ENCODE results near the gene SOX15. TPM values are rescaled to one million over a fixed set of nuclear protein-coding genes. Genes with fewer than 3 reads are reported as not detected.

SOX15 gene
- total and polyA plus RNA-seq, 2 of the 4 experiments (the other 2 are of a cell fraction) = 0.18 to 0.62 TPM

DNA sequence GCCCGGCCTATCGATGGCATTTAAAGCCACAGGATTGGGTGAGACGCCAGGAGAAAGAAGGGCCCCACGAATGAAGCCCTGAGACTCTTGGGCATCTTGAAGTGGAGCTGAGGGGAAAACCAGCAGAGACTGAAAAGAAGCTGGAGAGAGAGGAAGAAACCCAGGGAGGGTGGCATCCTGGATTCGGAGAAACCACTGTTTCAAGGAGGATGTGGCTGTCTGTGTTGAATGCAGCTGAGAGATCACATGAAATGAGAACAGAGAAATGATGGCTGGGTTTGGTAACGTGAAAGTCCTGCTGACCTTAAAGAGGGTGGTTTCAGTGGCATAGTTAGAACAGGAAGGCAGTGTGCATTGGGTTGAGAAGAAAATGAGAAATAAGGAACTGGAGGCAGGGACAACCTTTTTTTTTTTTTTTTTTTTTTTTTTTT, 37.3 kb downstream of the SOX15 start:
- in situ Hi-C loops (cut with MboI; ENCODE audit: low sequenced_read_pairs) = loop anchor here (5.0 to 10.0 kb wide), 2 partner anchors 40 to 198 kb away; partner anchors contain the start of genes KCTD11 and TMEM95

More for the DNA sequence above, 37.3 kb downstream of the SOX15 start:
- Histone ChIP-seq H2AK5ac (ENCODE audit: low read depth, low read length) (no peak overlapping the region), H3K4me2 (ENCODE audit: low read depth, low read length) (no peak overlapping the region), H4K20me1 (ENCODE audit: insufficient read depth, low read length) (no peaks in the 10 kb centered on the region), H2BK5ac (ENCODE audit: low read depth, low read length, poor library complexity, severe bottlenecking) (no peak overlapping the region), H4K8ac (ENCODE audit: low read depth in 2 of 2, low read length in 2 of 2) (no peak overlapping the region), H3K9ac (ENCODE audit: low read depth, low read length) (no peak overlapping the region), H3K27me3 (ENCODE audit: control insufficient read depth, insufficient read depth, low read length) (no peaks in the 10 kb centered on the region), H2BK20ac (ENCODE audit: low read depth, low read length) (no peak overlapping the region), H3K4ac (ENCODE audit: low read depth, low read length) (no peak overlapping the region), H2AFZ (replicated peaks; ENCODE audit: low read length, poor library complexity) (no peak overlapping the region), H3K23ac (ENCODE audit: low read depth, low read length) (no peak overlapping the region), H3K18ac (ENCODE audit: low read depth, low read length) (no peak overlapping the region), H3K79me1 (ENCODE audit: low read depth in 1 of 2, low read length in 2 of 2) (peaks cover 0 to 13% of the 10 kb centered on the region in 2 experiments; a peak in 2 of 4 replicates), H4K91ac (ENCODE audit: insufficient read depth, low read depth, low read length) (no peak overlapping the region), H3K4me3 (ENCODE audit: insufficient read depth, low read depth, low read length) (no peak overlapping the region), H2AK9ac (replicated peaks; ENCODE audit: low read depth, low read length, poor library complexity) (no peak overlapping the region), H3K9me3 (ENCODE audit: control insufficient read depth, insufficient read depth, low read length) (no peaks in the 10 kb centered on the region), H3K9me1 (ENCODE audit: insufficient read depth, low read length) (peaks cover 5% of the 10 kb centered on the region; the same call in 1 of the 2 replicates), H2BK15ac (ENCODE audit: low read depth, low read length) (no peak overlapping the region), H3K4me1 (ENCODE audit: control insufficient read depth, insufficient read depth, low read length) (peaks cover 8% of the 10 kb centered on the region), H3K56ac (ENCODE audit: extremely low read depth, insufficient read depth, low read length) (no peak overlapping the region), H3K14ac (replicated peaks; ENCODE audit: low read depth, low read length) (no peak overlapping the region), H2BK120ac (ENCODE audit: low read depth, low read length) (no peak overlapping the region), H3K27ac (ENCODE audit: insufficient read depth, low read length) (no peak overlapping the region), H4K5ac (ENCODE audit: low read depth, low read length) (no peak overlapping the region), H3K36me3 (ENCODE audit: control insufficient read depth, insufficient read depth, low read length) (peaks cover 4% of the 10 kb centered on the region; the same call in 1 of the 2 replicates)
- ChIA-PET POLR2A (ENCODE audit: unreplicated experiment) (no interaction called here), CTCF (no interaction called here)
- DNase-seq (no peak), ATAC-seq (ENCODE audit: low read depth) (no peak)
- BruUV-seq (replicated peaks) = no TSS peak
- TF ChIP-seq, protein P1, sequence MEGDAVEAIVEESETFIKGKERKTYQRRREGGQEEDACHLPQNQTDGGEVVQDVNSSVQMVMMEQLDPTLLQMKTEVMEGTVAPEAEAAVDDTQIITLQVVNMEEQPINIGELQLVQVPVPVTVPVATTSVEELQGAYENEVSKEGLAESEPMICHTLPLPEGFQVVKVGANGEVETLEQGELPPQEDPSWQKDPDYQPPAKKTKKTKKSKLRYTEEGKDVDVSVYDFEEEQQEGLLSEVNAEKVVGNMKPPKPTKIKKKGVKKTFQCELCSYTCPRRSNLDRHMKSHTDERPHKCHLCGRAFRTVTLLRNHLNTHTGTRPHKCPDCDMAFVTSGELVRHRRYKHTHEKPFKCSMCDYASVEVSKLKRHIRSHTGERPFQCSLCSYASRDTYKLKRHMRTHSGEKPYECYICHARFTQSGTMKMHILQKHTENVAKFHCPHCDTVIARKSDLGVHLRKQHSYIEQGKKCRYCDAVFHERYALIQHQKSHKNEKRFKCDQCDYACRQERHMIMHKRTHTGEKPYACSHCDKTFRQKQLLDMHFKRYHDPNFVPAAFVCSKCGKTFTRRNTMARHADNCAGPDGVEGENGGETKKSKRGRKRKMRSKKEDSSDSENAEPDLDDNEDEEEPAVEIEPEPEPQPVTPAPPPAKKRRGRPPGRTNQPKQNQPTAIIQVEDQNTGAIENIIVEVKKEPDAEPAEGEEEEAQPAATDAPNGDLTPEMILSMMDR (conservative IDR thresholded peaks at IDR 0.05; ENCODE audit: low read depth, low read length) = no peak
- TF ChIP-seq MAFK (IDR thresholded peaks at IDR 0.05; ENCODE audit: low read depth, low read length) (no peak), MXI1 (IDR thresholded peaks at IDR 0.05; ENCODE audit: borderline replicate concordance, low read depth, low read length) (no peak), POLR2A (IDR thresholded peaks at IDR 0.05; ENCODE audit: low read depth, low read length) (no peak), RFX5 (IDR thresholded peaks at IDR 0.05; ENCODE audit: low read depth, low read length) (no peak), CEBPB (IDR thresholded peaks at IDR 0.05; ENCODE audit: low read depth, low read length) (no peak), NFE2L2 (IDR thresholded peaks at IDR 0.05; ENCODE audit: low read depth, low read length) (no peak), CHD1 (IDR thresholded peaks at IDR 0.05; ENCODE audit: low read depth, low read length) (no peak), RCOR1 (IDR thresholded peaks at IDR 0.05; ENCODE audit: insufficient replicate concordance, low read length) (no peak), RAD21 (IDR thresholded peaks at IDR 0.05; ENCODE audit: low read length) (no peak), FOS (IDR thresholded peaks at IDR 0.05; ENCODE audit: low read depth, low read length) (no peak), SMC3 (IDR thresholded peaks at IDR 0.05; ENCODE audit: low read depth, low read length) (no peak), MAZ (IDR thresholded peaks at IDR 0.05; ENCODE audit: borderline replicate concordance, low read depth, low read length) (no peak), BHLHE40 (IDR thresholded peaks at IDR 0.05; ENCODE audit: low read depth, low read length) (no peak)
- TF ChIP-seq, protein P2, sequence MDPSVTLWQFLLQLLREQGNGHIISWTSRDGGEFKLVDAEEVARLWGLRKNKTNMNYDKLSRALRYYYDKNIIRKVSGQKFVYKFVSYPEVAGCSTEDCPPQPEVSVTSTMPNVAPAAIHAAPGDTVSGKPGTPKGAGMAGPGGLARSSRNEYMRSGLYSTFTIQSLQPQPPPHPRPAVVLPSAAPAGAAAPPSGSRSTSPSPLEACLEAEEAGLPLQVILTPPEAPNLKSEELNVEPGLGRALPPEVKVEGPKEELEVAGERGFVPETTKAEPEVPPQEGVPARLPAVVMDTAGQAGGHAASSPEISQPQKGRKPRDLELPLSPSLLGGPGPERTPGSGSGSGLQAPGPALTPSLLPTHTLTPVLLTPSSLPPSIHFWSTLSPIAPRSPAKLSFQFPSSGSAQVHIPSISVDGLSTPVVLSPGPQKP (IDR thresholded peaks at IDR 0.05; ENCODE audit: borderline replicate concordance, low read depth, low read length) = no peak
- TF ChIP-seq, protein P3, sequence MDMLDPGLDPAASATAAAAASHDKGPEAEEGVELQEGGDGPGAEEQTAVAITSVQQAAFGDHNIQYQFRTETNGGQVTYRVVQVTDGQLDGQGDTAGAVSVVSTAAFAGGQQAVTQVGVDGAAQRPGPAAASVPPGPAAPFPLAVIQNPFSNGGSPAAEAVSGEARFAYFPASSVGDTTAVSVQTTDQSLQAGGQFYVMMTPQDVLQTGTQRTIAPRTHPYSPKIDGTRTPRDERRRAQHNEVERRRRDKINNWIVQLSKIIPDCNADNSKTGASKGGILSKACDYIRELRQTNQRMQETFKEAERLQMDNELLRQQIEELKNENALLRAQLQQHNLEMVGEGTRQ (IDR thresholded peaks at IDR 0.05; ENCODE audit: low read depth, low read length) = no peak
- 95% methylated on average over 3 of the region's 6 CpGs; no CpG with 5 or more reads in 1 of the 2 experiments for WGBS, 2 experiments (ENCODE audit: extremely low coverage in 2 of 2, insufficient read length in 1 of 2)
- intact Hi-C loops (cut with micrococcal nuclease) (no loop called here), dilution Hi-C loops (cut with HindIII; ENCODE audit: low sequenced_read_pairs, unreplicated experiment) (no loop called here)
